H1 (cell line): ENCODE results near the gene RABEP2. TPM values are rescaled to one million over a fixed set of nuclear protein-coding genes. Genes with fewer than 3 reads are reported as not detected.

Experiments
- ASH2L ChIP-seq: fragments of 200-600, 300-600 bp; sonication (generic); IDR thresholded peaks from one replicate; pipeline ENCODE4 v1.7.1; 2017; ENCODE audit warnings: low read length
- BACH1 ChIP-seq: IDR thresholded peaks from 2 replicates; pipeline ENCODE4 v1.6.1; 2012; ENCODE audit warnings: low read length, improper control_type of control experiment
- BRCA1 ChIP-seq: IDR thresholded peaks from 2 replicates; pipeline ENCODE4 v1.6.1; 2012; ENCODE audit warnings: low read depth, low read length, improper control_type of control experiment
- CREB1 ChIP-seq: IDR thresholded peaks from 2 replicates; pipeline ENCODE4 v1.6.1; 2012; ENCODE audit warnings: inconsistent platforms
- EZH2 ChIP-seq: fragments of 200-600 bp; sonication (generic); IDR thresholded peaks from 2 replicates; pipeline ENCODE4 v1.7.1; 2012; ENCODE audit warnings: low read depth, mild to moderate bottlenecking, moderate library complexity, low read length, inconsistent platforms; ENCODE audit not compliant: severe bottlenecking
- GABPA ChIP-seq: IDR thresholded peaks from 2 replicates; pipeline ENCODE4 v1.6.1; 2011; ENCODE audit warnings: mild to moderate bottlenecking, low read length, moderate library complexity, borderline replicate concordance; ENCODE audit not compliant: insufficient read depth
- HDAC6 ChIP-seq: IDR thresholded peaks from one replicate; pipeline ENCODE4 v1.7.1; 2012; ENCODE audit warnings: low read depth, mild to moderate bottlenecking, inconsistent platforms, low read length, moderate library complexity
- JUND ChIP-seq: IDR thresholded peaks from 2 replicates; pipeline ENCODE4 v1.6.1; 2011; ENCODE audit warnings: mild to moderate bottlenecking, improper control_type of control experiment, low read length
- KDM1A ChIP-seq: fragments of 200-600, 300-600 bp; sonication (generic); IDR thresholded peaks from 2 replicates; pipeline ENCODE4 v1.7.1; 2016; ENCODE audit warnings: mild to moderate bottlenecking, low read length, borderline replicate concordance
- KDM4A ChIP-seq: IDR thresholded peaks from one replicate; pipeline ENCODE4 v1.7.1; 2012; ENCODE audit warnings: low read depth, mild to moderate bottlenecking, moderate library complexity, low read length, inconsistent platforms; ENCODE audit not compliant: severe bottlenecking
- MAFK ChIP-seq: IDR thresholded peaks from 2 replicates; pipeline ENCODE4 v1.6.1; 2012; ENCODE audit warnings: low read depth, mild to moderate bottlenecking, improper control_type of control experiment, low read length
- NRF1 ChIP-seq: IDR thresholded peaks from 2 replicates; pipeline ENCODE4 v1.6.1; 2011; ENCODE audit warnings: mild to moderate bottlenecking, low read depth, low read length, improper control_type of control experiment
- RNF2 ChIP-seq: fragments of 200-900, 300-1000 bp; sonication (generic); IDR thresholded peaks from 2 replicates; pipeline ENCODE4 v1.7.1; 2016; ENCODE audit warnings: borderline replicate concordance, low read depth, mild to moderate bottlenecking, antibody characterized with exemption, low read length; ENCODE audit not compliant: poor library complexity, severe bottlenecking; ENCODE audit errors: missing control alignments
- SAP30 ChIP-seq: fragments of 300-600 bp; sonication (generic); IDR thresholded peaks from 2 replicates; pipeline ENCODE4 v1.7.1; 2012; ENCODE audit warnings: low read length, moderate library complexity, mild to moderate bottlenecking, inconsistent platforms; ENCODE audit not compliant: insufficient read depth, insufficient replicate concordance
- SP1 ChIP-seq: IDR thresholded peaks from 2 replicates; pipeline ENCODE4 v1.6.1; 2011; ENCODE audit warnings: low read depth, low read length
- SUZ12 ChIP-seq: fragments of 200-600 bp; sonication (generic); IDR thresholded peaks from 2 replicates; pipeline ENCODE4 v1.6.1; 2012; ENCODE audit warnings: mild to moderate bottlenecking, inconsistent platforms, low read length, moderate library complexity, mixed read lengths
- polyA plus RNA-seq, 7 experiments: library from polyadenylated mRNA; depleted of rRNA in 3 of 7; stranded (reverse) in 5 of 7; unstranded in 2 of 7; fragments of >200 nt in 5 of 7; fragments of 200-250 nt in 2 of 7; gene quantifications; 1 replicate in 5 of 7; 2 replicates in 1 of 7; 4 replicates in 1 of 7; pipeline versions ENCODE4 v1.2.1 to v1.2.3, GENCODE V29; 2011 to 2013; ENCODE audit warnings: missing spikeins in 2 of 7, mixed read lengths in 2 of 7
- total RNA-seq: library from RNA; stranded (reverse); fragmentation: NEBNext Ultra II Directional; extraction: Animal tissue kit (Norgen Biotek cat#: 25700); gene quantifications from 2 replicates; pipeline ENCODE4 v1.2.1, GENCODE V29; 2021
- TF ChIP-seq, protein P1 (sequence below): IDR thresholded peaks from 2 replicates; pipeline ENCODE4 v1.6.1; 2012; ENCODE audit warnings: inconsistent platforms

The RABEP2 gene
- total and polyA plus RNA-seq, 2 of the 8 experiments (the other 6 are each of a cell fraction or from before 2014, with no cell fraction given), result 10.4 to 14.9 TPM

DNA sequence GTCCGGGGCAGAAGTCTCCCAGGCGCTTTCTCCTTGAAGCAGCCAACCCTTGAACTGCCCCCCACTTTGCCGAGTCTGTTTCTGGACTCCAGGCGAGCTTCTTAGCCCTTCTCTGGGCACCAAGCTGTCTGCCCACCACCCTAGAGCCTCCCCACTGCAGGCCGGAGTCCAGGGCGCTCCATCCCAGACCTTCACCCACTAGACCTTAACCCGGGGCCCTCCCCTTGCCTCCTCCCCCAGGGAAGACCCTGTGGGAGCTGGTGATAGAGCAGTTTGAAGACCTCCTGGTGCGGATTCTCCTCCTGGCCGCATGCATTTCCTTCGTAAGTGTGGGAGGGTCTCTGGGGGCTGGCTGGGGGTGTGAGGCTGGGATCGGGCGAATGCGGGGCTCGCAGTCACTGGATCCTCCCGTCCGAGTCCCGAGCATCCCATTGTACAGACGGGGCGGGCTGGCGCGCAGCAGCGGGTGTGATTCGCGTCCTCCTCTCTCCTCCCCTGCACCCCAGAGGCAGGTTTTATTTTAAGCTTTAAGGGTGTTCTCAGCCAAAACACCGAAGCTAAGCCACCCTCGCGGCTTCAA is 45.7 kb downstream of the RABEP2 start (continued):
- TF ChIP-seq KDM4A (no peak), NRF1 (no peak), ASH2L (peak; percentile 9), HDAC6 (no peak), MAFK (no peak), RNF2 (peak; percentile 15), JUND (no peak), SAP30 (no peak), BACH1 (no peak), EZH2 (no peak), SP1 (no peak), KDM1A (0 out of 2 replicates have a peak, but pooled peaks have one; percentile 9), SUZ12 (no peak), GABPA (no peak), BRCA1 (no peak), CREB1 (no peak)
- TF ChIP-seq, protein P1, sequence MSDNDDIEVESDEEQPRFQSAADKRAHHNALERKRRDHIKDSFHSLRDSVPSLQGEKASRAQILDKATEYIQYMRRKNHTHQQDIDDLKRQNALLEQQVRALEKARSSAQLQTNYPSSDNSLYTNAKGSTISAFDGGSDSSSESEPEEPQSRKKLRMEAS, result no peak
